CD4-positive, alpha-beta T cell treated with Interferon alpha-2 for 1 hour (primary cell): ENCODE data around the gene JUP.

Source experiments
- DNase-seq, 2 donors: peaks; one replicate each; pipeline ENCODE4 v3.0.0-alpha.2; 2020 to 2022

Gene JUP

GRCh38 chr17:41717408-41718286, 68.9 kb downstream of the JUP start:
- DNase-seq, result no peak

GRCh38 chr17:41711669-41712400, 74.7 kb downstream of the JUP start, which contains the start of gene GAST:
TSS of gene GAST (plus strand) at chr17:41712331. CDS start at chr17:41715437, 3,106 bp downstream.
- no peak for DNase-seq

GRCh38 chr17:41710472-41711090, 75.9 kb downstream of the JUP start:
- DNase-seq, result no peak

GRCh38 chr17:41707803-41708669, 78.5 kb downstream of the JUP start:
- no peak for DNase-seq

- no peak for DNase-seq
Observed at GRCh38 chr17:41705271-41705991, 81.1 kb downstream of the JUP start.
